CD4-positive, CD25-positive, alpha-beta regulatory T cell (primary cell): ENCODE data around the gene HOTAIR. TPM values are rescaled to one million over a fixed set of nuclear protein-coding genes. Genes with fewer than 3 reads are reported as not detected.

Experiments
- ATAC-seq, 2 donors: fragments of 150-1000 bp; cut with Tn5 transposase; one replicate each; pipeline ENCODE4 v1.10.0; 2021; ENCODE audit warnings: low read depth in 2 of 2, moderate number of reproducible peaks in 2 of 2, moderate library complexity in 1 of 2
- DNase-seq, 3 donors: peaks; one replicate each; pipeline versions ENCODE4 v3.0.0 to v3.0.0-alpha.2; 2012 to 2022; ENCODE audit warnings: mixed read lengths in 1 of 3
- H3K27ac ChIP-seq: one replicate; pipeline ENCODE4 v1.7.0; 2013; ENCODE audit warnings: mild to moderate bottlenecking, low read length; ENCODE audit not compliant: insufficient read depth, poor library complexity, severe bottlenecking
- H3K27me3 ChIP-seq: one replicate; pipeline ENCODE4 v1.7.0; 2013; ENCODE audit warnings: low read length; ENCODE audit not compliant: control insufficient read depth, insufficient read depth
- H3K36me3 ChIP-seq: one replicate; pipeline ENCODE4 v1.7.0; 2013; ENCODE audit warnings: mild to moderate bottlenecking, low read length, moderate library complexity; ENCODE audit not compliant: control insufficient read depth, insufficient read depth
- H3K4me1 ChIP-seq: 2 replicates; pipeline ENCODE4 v1.7.0; 2013; ENCODE audit warnings: mild to moderate bottlenecking, low read length; ENCODE audit not compliant: insufficient read depth, control insufficient read depth, poor library complexity, severe bottlenecking
- H3K4me3 ChIP-seq: one replicate; pipeline ENCODE4 v1.7.0; 2013; ENCODE audit warnings: low read depth, mild to moderate bottlenecking, low read length, moderate library complexity
- H3K9me3 ChIP-seq, 2 experiments: 1 replicate in 1 of 2; 2 replicates in 1 of 2; pipeline ENCODE4 v1.7.0; 2013; ENCODE audit warnings: low read length in 2 of 2, mild to moderate bottlenecking in 1 of 2, moderate library complexity in 1 of 2; ENCODE audit not compliant: control insufficient read depth in 2 of 2
- H3K27ac Mint-ChIP-seq, 3 donors: one replicate each; pipeline ENCODE4 v1.8.0; 2020 to 2022; ENCODE audit warnings: mild to moderate bottlenecking in 3 of 3, mixed read lengths in 3 of 3, moderate library complexity in 2 of 3
- H3K27me3 Mint-ChIP-seq: one replicate; pipeline ENCODE4 v1.8.0; 2022; ENCODE audit warnings: mild to moderate bottlenecking, mixed read lengths
- H3K36me3 Mint-ChIP-seq: one replicate; pipeline ENCODE4 v1.8.0; 2020; ENCODE audit warnings: mixed read lengths
- H3K4me1 Mint-ChIP-seq, 4 donors: one replicate each; pipeline ENCODE4 v1.8.0; 2020 to 2022; ENCODE audit warnings: mixed read lengths in 4 of 4, mild to moderate bottlenecking in 1 of 4
- H3K4me3 Mint-ChIP-seq, 4 donors: one replicate each; pipeline ENCODE4 v1.8.0; 2020 to 2022; ENCODE audit warnings: mild to moderate bottlenecking in 4 of 4, mixed read lengths in 4 of 4, moderate library complexity in 3 of 4
- H3K9me3 Mint-ChIP-seq, 7 donors: one replicate each; pipeline ENCODE4 v1.8.0; 2020 to 2022; ENCODE audit warnings: mixed read lengths in 7 of 7, mild to moderate bottlenecking in 3 of 7, moderate library complexity in 2 of 7
- polyA plus RNA-seq, 4 donors: library from polyadenylated mRNA; unstranded; fragments of 300-500 nt; fragmentation: Illumina TruSeq; gene quantifications; one replicate each; pipeline ENCODE4 v1.2.3, GENCODE V29; 2021
- total RNA-seq: library from RNA; stranded (reverse); gene quantifications from one replicate; pipeline ENCODE4 v1.2.3, GENCODE V29; 2022

HOTAIR gene
- total and polyA plus RNA-seq, 5 donors from 2014 or later, result not detected

DNA sequence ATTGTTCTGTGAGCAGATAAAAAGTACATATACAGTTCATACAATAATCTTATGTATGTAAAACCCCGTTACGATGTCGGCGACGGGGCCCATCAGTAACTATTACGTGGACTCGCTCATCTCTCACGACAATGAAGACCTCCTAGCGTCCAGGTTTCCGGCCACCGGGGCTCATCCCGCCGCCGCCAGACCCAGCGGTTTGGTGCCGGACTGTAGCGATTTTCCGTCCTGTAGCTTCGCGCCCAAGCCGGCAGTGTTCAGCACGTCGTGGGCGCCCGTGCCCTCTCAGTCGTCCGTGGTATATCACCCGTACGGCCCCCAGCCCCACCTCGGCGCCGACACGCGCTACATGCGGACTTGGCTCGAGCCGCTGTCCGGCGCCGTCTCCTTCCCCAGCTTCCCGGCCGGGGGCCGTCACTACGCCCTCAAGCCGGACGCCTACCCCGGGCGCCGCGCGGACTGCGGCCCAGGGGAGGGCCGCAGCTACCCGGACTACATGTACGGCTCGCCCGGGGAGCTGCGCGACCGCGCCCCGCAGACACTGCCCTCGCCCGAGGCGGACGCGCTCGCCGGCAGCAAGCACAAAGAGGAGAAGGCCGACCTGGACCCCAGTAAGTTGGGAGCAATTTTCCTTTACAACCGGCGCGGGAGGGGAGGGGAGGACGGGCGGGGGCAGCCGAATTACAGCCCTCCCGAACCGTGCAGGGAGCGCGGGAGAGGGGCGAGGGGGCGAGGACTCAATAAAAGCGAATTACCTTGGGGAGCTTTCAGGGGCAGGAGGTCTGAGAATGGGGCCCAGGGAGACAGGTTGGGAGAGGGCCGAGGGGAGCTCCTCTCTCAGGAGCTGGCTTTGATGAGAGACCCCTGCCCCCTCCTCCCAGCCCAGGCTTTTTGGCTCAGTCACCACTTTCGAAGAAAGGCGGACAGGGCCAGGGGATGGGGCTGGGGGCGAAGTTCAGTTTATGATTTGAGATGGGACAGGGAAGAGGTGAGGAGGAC, 25.7 kb upstream of the HOTAIR start, which contains the start of gene HOXC9:
HOXC9 (plus strand) TSS at position 46 of the 999 bp plus-strand sequence; CDS start at position 74, 28 bp downstream.
- peaks cover 35% of the 10 kb centered on the region for H3K4me1 ChIP-seq
- ATAC-seq (no peak), DNase-seq (no peak)
- no peaks in the 10 kb centered on the region for H3K36me3 ChIP-seq
- no peaks in the 10 kb centered on the region for H3K9me3 ChIP-seq
- peaks cover 41% of the 10 kb centered on the region for H3K27me3 ChIP-seq
- no peak within 1 kb of the TSS for H3K27ac ChIP-seq
- Mint-ChIP-seq H3K27ac (no peak within 1 kb of the TSS), H3K4me3 (peak within 1 kb of the TSS; percentile 56 to 73 (median 66)), H3K27me3 (peaks cover 99% of the 10 kb centered on the region), H3K4me1 (peaks cover under 1 to 36% (median 15%) of the 10 kb centered on the region in 4 donors), H3K9me3 (peaks cover 0 to 4% (median 0%) of the 10 kb centered on the region in 7 donors), H3K36me3 (no peaks in the 10 kb centered on the region)
- H3K4me3 ChIP-seq, result no peak within 1 kb of the TSS

GRCh38 chr12:53999559-54000115, 24.9 kb upstream of the HOTAIR start:
- H3K4me1 ChIP-seq, result peaks cover 43% of the 10 kb centered on the region
- H3K27ac ChIP-seq, result no peak overlapping the region
- no peaks in the 10 kb centered on the region for H3K36me3 ChIP-seq
- peak overlapping the region; percentile 56 to 73 (median 66) for H3K4me3 Mint-ChIP-seq
- H3K4me1 Mint-ChIP-seq, result peaks cover 6 to 41% (median 18%) of the 10 kb centered on the region in 4 donors
- H3K4me3 ChIP-seq, result no peak overlapping the region
- peaks cover 99% of the 10 kb centered on the region for H3K27me3 Mint-ChIP-seq
- peaks cover 0 to 4% (median 0%) of the 10 kb centered on the region in 7 donors for H3K9me3 Mint-ChIP-seq
- H3K27ac Mint-ChIP-seq, result no peak overlapping the region
- DNase-seq (no peak), ATAC-seq (no peak)
- H3K9me3 ChIP-seq, result no peaks in the 10 kb centered on the region
- H3K27me3 ChIP-seq, result peaks cover 39% of the 10 kb centered on the region
- H3K36me3 Mint-ChIP-seq, result no peaks in the 10 kb centered on the region

- Mint-ChIP-seq H3K9me3 (peaks cover 0 to 3% (median 0%) of the 10 kb centered on the region in 7 donors), H3K4me1 (peaks cover 6 to 48% (median 20%) of the 10 kb centered on the region in 4 donors), H3K27ac (no peak overlapping the region)
These were observed 24.1 kb upstream of the HOTAIR start for GRCh38 chr12:53998900-53999236.

DNA sequence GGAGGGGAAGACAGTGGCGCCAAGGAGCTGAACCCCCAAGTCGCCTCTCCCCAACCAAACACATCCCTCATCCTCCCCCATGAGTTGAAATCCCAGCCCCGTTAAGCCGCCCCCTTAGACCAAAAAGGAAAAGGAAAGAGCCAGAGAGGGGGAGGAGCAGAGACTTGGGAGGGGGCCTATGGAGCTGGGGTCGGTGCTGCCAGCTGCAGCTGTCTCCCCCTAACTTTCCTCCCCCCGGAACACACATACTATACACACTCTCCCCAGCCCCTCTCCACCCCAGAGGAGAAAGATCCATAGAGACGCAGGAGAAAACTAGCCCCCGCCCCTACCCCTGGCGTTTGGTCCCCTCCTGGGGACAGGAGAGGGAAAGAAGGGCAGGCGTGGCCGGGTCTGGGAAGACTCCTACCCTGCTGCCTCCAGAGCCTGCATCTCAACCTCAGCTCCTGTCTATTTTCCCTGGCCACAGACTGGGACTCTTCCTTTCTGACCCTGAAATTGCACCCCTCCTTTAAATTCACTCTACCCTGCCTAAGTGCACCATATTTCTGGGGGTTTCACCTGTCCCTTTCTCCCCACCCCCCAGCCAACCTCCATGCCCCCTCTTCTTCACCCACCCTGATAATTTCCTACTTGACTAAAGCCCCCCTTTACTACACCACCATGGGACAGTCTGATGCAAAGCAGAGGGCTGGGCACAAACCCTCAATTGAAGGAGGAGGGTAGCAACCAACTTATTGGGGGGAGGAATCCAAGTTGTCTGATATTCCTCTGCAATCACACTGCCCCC, 23.6 kb upstream of the HOTAIR start:
- Mint-ChIP-seq H3K4me3 (peak overlapping the region in 2 of 4 donors; percentile 71 to 79), H3K27me3 (peaks cover 99% of the 10 kb centered on the region), H3K4me1 (peaks cover 6 to 52% (median 23%) of the 10 kb centered on the region in 4 donors), H3K36me3 (no peaks in the 10 kb centered on the region), H3K9me3 (peaks cover 0 to 3% (median 0%) of the 10 kb centered on the region in 7 donors), H3K27ac (no peak overlapping the region)
- Histone ChIP-seq H3K27ac (no peak overlapping the region), H3K4me1 (peaks cover 47% of the 10 kb centered on the region), H3K4me3 (no peak overlapping the region), H3K36me3 (no peaks in the 10 kb centered on the region), H3K27me3 (peaks cover 33% of the 10 kb centered on the region), H3K9me3 (no peaks in the 10 kb centered on the region)
- ATAC-seq (no peak), DNase-seq (no peak)

More at GRCh38 chr12:53998900-53999236, 24.1 kb upstream of the HOTAIR start:
- no peaks in the 10 kb centered on the region for H3K9me3 ChIP-seq
- no peaks in the 10 kb centered on the region for H3K36me3 ChIP-seq
- ATAC-seq, result no peak
- no peak overlapping the region for H3K4me3 ChIP-seq
- DNase-seq, result no peak
- H3K27me3 Mint-ChIP-seq, result peaks cover 99% of the 10 kb centered on the region
- peaks cover 34% of the 10 kb centered on the region for H3K27me3 ChIP-seq
- H3K4me3 Mint-ChIP-seq, result peak overlapping the region in 2 of 4 donors; percentile 38 to 71
- no peaks in the 10 kb centered on the region for H3K36me3 Mint-ChIP-seq
- no peak overlapping the region for H3K27ac ChIP-seq
- peaks cover 47% of the 10 kb centered on the region for H3K4me1 ChIP-seq

DNA sequence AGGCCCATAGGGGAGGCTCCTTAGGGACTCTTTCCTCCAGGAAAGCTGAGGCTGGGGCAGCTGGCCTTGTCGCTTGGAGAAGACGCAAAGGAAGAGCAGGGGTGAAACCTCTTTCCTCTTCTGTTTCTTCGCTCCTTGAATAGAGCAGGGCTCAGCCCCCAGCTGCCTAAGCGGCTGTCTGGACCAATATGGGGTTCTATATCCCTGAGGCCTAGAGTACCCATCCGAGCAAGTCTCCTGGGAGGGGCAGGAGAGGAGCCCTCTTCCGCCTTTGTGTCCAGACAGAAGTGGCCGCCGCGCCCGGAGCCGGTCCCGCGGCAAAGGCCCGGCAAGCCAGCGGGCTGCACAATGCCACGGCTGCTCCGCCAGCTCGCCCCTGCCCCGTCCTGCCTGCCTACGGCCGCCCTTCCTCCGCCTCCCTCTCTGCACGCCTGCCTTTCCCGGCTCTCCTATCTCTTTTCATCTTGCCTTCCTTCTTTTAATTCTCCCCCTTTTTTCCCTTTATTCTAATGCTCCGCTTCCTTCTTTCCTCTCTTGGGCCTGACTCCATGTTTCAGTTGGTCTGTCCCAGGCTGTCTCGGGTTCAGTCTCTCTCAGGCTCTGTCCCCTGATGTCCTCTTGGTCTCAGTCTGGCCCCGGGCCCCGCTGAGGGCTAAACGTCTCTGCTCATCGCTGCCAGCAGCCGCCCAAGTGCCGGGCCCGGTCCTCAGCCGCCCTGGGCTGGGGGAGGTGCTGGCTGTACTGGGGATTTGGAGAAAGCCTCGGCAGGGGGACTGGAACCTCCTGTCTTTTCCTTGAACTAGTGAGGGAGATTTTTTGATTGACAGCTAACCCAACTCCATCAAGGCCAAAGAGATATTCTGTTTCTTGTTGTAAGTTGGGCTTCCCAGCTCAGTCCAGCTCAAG, 22.7 kb upstream of the HOTAIR start:
- Mint-ChIP-seq H3K36me3 (no peaks in the 10 kb centered on the region), H3K27me3 (peaks cover 99% of the 10 kb centered on the region), H3K4me1 (peaks cover 6 to 53% (median 22%) of the 10 kb centered on the region in 4 donors), H3K9me3 (peaks cover 0 to 3% (median 0%) of the 10 kb centered on the region in 7 donors), H3K4me3 (peak overlapping the region; percentile 33 to 79 (median 64)), H3K27ac (peak overlapping the region in 1 of 3 donors; percentile 60)
- DNase-seq, result no peak
- no peaks in the 10 kb centered on the region for H3K36me3 ChIP-seq
- peaks cover 47% of the 10 kb centered on the region for H3K4me1 ChIP-seq
- H3K27ac ChIP-seq, result no peak overlapping the region
- H3K9me3 ChIP-seq, result no peaks in the 10 kb centered on the region
- H3K27me3 ChIP-seq, result peaks cover 34% of the 10 kb centered on the region
- no peak for ATAC-seq
- no peak overlapping the region for H3K4me3 ChIP-seq

DNA sequence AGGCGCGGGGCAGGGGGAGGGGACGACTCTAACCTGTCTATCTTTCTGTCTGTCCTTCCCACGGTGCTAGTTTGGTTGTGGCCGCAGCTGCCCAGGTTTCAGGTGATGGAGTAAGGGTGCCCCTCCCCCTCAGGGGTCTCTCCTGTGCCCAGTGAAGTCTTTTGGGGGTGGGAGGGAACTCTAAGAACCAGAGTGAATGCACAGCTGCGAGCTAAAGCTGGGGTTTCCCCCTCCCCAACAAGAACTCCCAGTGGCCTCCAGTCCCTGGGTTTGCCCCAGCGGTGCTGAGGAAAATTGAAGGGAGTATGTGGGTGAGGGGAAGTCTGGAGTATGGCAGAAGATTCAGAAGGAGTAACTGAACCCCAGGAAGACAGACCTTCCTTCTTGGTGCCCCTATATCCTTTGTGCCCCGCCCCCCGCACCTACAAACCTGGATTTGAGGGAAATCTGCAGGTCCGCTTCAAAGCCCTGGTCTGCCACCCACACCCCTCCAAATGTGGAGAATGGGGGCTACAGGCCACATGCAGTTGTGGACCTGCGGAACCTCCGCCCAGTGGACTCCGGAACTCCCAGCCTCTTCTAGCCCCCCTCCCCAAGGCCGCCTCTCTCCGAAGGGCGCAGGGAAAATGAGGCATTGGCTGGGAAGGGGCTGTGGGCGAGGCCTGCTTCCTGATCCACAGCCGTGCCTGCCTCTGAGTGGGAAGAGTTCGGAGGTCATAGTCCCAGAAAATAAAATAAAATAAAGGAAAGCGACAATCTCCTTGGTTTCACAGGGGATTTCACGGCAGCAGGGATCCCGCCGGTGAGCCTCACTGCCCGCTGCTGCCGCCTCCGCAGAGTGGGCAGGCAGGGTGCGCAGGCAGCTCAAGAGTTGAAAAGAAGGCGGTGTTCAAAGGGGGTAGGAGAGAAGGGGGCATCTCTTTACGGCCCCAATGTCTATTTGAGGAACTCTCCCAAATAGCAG, 21.8 kb upstream of the HOTAIR start:
- Mint-ChIP-seq H3K27ac (no peak overlapping the region), H3K4me1 (peaks cover 6 to 53% (median 18%) of the 10 kb centered on the region in 4 donors), H3K4me3 (peak overlapping the region; percentile 71 to 86 (median 78))

More for the DNA sequence above, 21.8 kb upstream of the HOTAIR start:
- no peaks in the 10 kb centered on the region for H3K9me3 ChIP-seq
- peaks cover 0 to 3% (median 0%) of the 10 kb centered on the region in 7 donors for H3K9me3 Mint-ChIP-seq
- H3K27me3 Mint-ChIP-seq, result peaks cover 99% of the 10 kb centered on the region
- H3K27me3 ChIP-seq, result peaks cover 35% of the 10 kb centered on the region
- no peak for DNase-seq
- H3K4me1 ChIP-seq, result peaks cover 47% of the 10 kb centered on the region
- no peak overlapping the region for H3K27ac ChIP-seq
- peak overlapping the region; percentile 51 for H3K4me3 ChIP-seq
- ATAC-seq, result peak in 1 of 2 donors; percentile 26
- no peaks in the 10 kb centered on the region for H3K36me3 Mint-ChIP-seq
- no peaks in the 10 kb centered on the region for H3K36me3 ChIP-seq
